ENCODE measurements around the gene GPC2. TPM values are rescaled to one million over a fixed set of nuclear protein-coding genes. Genes with fewer than 3 reads are reported as not detected.

Gene GPC2
- total and polyA plus RNA-seq, 2 donors (not counting 3 experiments of a cell fraction or from before 2014, with no cell fraction given): 9.2 to 17.5 TPM

- no peaks in the 10 kb centered on the region for H4K20me1 ChIP-seq (replicated peaks; ENCODE audit: control insufficient read depth, extremely low read depth, insufficient read depth, low read length)
- peaks cover 4 to 13% of the 10 kb centered on the region in 2 experiments for H3K27me3 ChIP-seq (ENCODE audit: control insufficient read depth in 2 of 2, insufficient read depth in 2 of 2, low read length in 2 of 2)
- FAIRE-seq (no peak), DNase-seq (ENCODE audit: low read depth, low spot score) (no peak)
- dilution Hi-C loops (cut with MboI; ENCODE audit: extremely low pct_ligation_motif_present, low sequenced_read_pairs) (no loop called here), intact Hi-C loops (cut with micrococcal nuclease) (no loop called here)
- ChIA-PET CTCF (interaction anchor here (1.4 kb wide), 1 partner anchor 11 kb away, joined by 3 read pairs; no protein-coding TSS in a partner anchor), POLR2A (no interaction called here)
- peaks cover 14% of the 10 kb centered on the region for H3K4me1 ChIP-seq (ENCODE audit: control insufficient read depth, extremely low read depth, insufficient read depth, low read length)
- H3K79me2 ChIP-seq (ENCODE audit: control insufficient read depth, insufficient read depth, low read length): no peaks in the 10 kb centered on the region
- TF ChIP-seq MAX (IDR thresholded peaks at IDR 0.05; ENCODE audit: insufficient read depth, insufficient read length): no peak
- TF ChIP-seq EZH2 (IDR thresholded peaks at IDR 0.05; ENCODE audit: borderline replicate concordance, low read depth, low read length, severe bottlenecking): no peak
- no peak for TF ChIP-seq JUN (IDR thresholded peaks at IDR 0.05; ENCODE audit: borderline replicate concordance, insufficient read depth, insufficient read length, low read depth)
- no peak for TF ChIP-seq FOS (IDR thresholded peaks at IDR 0.05; ENCODE audit: borderline replicate concordance, insufficient read depth, low read length)
- no peak for TF ChIP-seq MYC (IDR thresholded peaks at IDR 0.05; ENCODE audit: low read depth, low read length)
- no peak overlapping the region for H3K9ac ChIP-seq (replicated peaks; ENCODE audit: extremely low read depth, insufficient read depth, low read length)
- H3K4me2 ChIP-seq (ENCODE audit: insufficient read depth, low read length): no peak overlapping the region
- H3K27ac ChIP-seq (ENCODE audit: insufficient read depth, low read depth, low read length): no peak overlapping the region
- no peaks in the 10 kb centered on the region for H3K9me1 ChIP-seq (replicated peaks; ENCODE audit: control insufficient read depth, extremely low read depth, insufficient read depth, low read length)
- H3K4me3 ChIP-seq (replicated peaks in 1 of 3; ENCODE audit: insufficient read depth in 1 of 3, low read depth in 1 of 3, low read length in 3 of 3): peak overlapping the region in 1 of 3 experiments; percentile 25
- no peaks in the 10 kb centered on the region for H3K9me3 ChIP-seq (replicated peaks; ENCODE audit: control insufficient read depth, insufficient read depth, low read length)
- no TSS peak for BruUV-seq (replicated peaks)
- peaks cover 0 to 3% of the 10 kb centered on the region in 2 experiments for H3K36me3 ChIP-seq (ENCODE audit: control insufficient read depth in 2 of 2, extremely low read depth in 1 of 2, insufficient read depth in 2 of 2, low read length in 2 of 2)
- H2AFZ ChIP-seq (ENCODE audit: low read depth, low read length): peak overlapping the region; percentile 40
Measured at GRCh38 chr7:100171087-100171681, 6.0 kb downstream of the GPC2 start.

DNA sequence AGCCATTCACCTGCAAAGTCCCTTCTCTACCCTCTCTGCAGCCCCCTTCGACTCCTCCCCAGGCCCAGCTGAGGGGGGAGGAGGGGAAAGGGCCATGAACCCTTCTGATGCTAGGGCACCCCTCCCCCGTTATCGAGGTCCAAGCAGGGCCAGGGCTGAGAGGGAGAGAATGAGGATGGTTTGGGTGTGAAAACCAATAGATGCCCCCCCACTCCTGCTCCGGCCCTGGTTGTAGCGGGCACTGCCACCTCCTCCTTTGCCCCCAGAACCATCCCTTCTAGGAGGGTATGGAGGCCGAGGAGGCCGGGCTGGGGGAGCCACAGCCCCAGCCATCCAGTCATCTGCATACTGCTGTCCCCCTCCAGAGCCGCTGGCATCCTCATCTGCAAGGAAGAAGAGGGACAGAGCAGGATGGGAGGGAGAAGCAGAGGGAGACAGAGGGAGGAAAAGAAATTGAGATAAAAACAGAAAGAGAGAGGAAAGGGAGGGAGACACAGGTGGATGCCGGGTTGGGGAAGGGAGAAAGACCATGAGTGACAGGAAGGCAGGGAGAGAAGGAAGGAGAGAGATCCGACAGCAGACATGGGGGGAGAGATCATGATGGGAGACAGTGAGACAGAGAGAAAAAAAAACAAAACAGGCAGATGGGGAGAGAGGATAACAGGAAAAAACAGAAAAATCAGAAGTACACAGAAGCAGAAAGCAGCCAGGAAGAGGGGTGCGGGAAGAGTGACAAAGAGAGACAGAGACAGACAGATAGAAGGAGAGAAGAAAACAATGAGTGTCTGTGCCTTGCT lies 6.9 kb downstream of the GPC2 start:
- TF ChIP-seq MAX (IDR thresholded peaks at IDR 0.05; ENCODE audit: insufficient read depth, insufficient read length) (no peak), POLR2AphosphoS5 (IDR thresholded peaks at IDR 0.05; ENCODE audit: insufficient read depth, low read depth, low read length) (no peak), POLR2A (IDR thresholded peaks at IDR 0.05; ENCODE audit: low read depth, low read length) (no peak), FOS (IDR thresholded peaks at IDR 0.05; ENCODE audit: borderline replicate concordance, insufficient read depth, low read length) (no peak), EZH2 (IDR thresholded peaks at IDR 0.05; ENCODE audit: borderline replicate concordance, low read depth, low read length, severe bottlenecking) (no peak)
- TF ChIP-seq, protein P1, sequence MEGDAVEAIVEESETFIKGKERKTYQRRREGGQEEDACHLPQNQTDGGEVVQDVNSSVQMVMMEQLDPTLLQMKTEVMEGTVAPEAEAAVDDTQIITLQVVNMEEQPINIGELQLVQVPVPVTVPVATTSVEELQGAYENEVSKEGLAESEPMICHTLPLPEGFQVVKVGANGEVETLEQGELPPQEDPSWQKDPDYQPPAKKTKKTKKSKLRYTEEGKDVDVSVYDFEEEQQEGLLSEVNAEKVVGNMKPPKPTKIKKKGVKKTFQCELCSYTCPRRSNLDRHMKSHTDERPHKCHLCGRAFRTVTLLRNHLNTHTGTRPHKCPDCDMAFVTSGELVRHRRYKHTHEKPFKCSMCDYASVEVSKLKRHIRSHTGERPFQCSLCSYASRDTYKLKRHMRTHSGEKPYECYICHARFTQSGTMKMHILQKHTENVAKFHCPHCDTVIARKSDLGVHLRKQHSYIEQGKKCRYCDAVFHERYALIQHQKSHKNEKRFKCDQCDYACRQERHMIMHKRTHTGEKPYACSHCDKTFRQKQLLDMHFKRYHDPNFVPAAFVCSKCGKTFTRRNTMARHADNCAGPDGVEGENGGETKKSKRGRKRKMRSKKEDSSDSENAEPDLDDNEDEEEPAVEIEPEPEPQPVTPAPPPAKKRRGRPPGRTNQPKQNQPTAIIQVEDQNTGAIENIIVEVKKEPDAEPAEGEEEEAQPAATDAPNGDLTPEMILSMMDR (IDR thresholded peaks at IDR 0.05; ENCODE audit: extremely low read depth in 1 of 2, insufficient read depth in 1 of 2, low read depth in 1 of 2, low read length in 2 of 2): no peak

More for the DNA sequence above, 6.9 kb downstream of the GPC2 start:
- POLR2A ChIA-PET: no interaction called here
- no peak overlapping the region for H3K27ac ChIP-seq (ENCODE audit: insufficient read depth, low read depth, low read length)
- peaks cover 14% of the 10 kb centered on the region for H3K4me1 ChIP-seq (ENCODE audit: control insufficient read depth, extremely low read depth, insufficient read depth, low read length)
- H3K27me3 ChIP-seq (ENCODE audit: control insufficient read depth in 2 of 2, insufficient read depth in 2 of 2, low read length in 2 of 2): peaks cover 4 to 15% of the 10 kb centered on the region in 2 experiments
- no peak overlapping the region for H3K9ac ChIP-seq (replicated peaks; ENCODE audit: extremely low read depth, insufficient read depth, low read length)
- H3K9me3 ChIP-seq (replicated peaks; ENCODE audit: control insufficient read depth, insufficient read depth, low read length): no peaks in the 10 kb centered on the region
- dilution Hi-C loops (cut with MboI; ENCODE audit: extremely low pct_ligation_motif_present, low sequenced_read_pairs): no loop called here
- H3K79me2 ChIP-seq (ENCODE audit: control insufficient read depth, insufficient read depth, low read length): no peaks in the 10 kb centered on the region
- CTCF ChIA-PET: interaction anchor here (1.4 kb wide), 1 partner anchor 12 kb away, joined by 3 read pairs; no protein-coding TSS in a partner anchor
- H3K36me3 ChIP-seq (ENCODE audit: control insufficient read depth in 2 of 2, extremely low read depth in 1 of 2, insufficient read depth in 2 of 2, low read length in 2 of 2): peaks cover 0 to 3% of the 10 kb centered on the region in 2 experiments
- no peaks in the 10 kb centered on the region for H3K9me1 ChIP-seq (replicated peaks; ENCODE audit: control insufficient read depth, extremely low read depth, insufficient read depth, low read length)
- intact Hi-C loops (cut with micrococcal nuclease): no loop called here
- no TSS peak for BruUV-seq (replicated peaks)
- H3K4me2 ChIP-seq (ENCODE audit: insufficient read depth, low read length): no peak overlapping the region
- DNase-seq (ENCODE audit: low read depth, low spot score): no peak
- H2AFZ ChIP-seq (ENCODE audit: low read depth, low read length): no peak overlapping the region
- H4K20me1 ChIP-seq (replicated peaks; ENCODE audit: control insufficient read depth, extremely low read depth, insufficient read depth, low read length): no peaks in the 10 kb centered on the region
- FAIRE-seq: no peak
- no peak overlapping the region for H3K4me3 ChIP-seq (replicated peaks in 1 of 3; ENCODE audit: insufficient read depth in 1 of 3, low read depth in 1 of 3, low read length in 3 of 3)
